Erythroblast (primary cell): Measurements from ENCODE around the gene CXXC1.
"Not testable (repeated sequence)": the region's sequence is repeated elsewhere in the genome, so short reads cannot be mapped to it uniquely, and the experiment has no call there.

Experiments
- DNase-seq, 2 experiments: peaks; one replicate each; lab custom pipeline; 2025; lab: John Stamatoyannopoulos, UW
- GATA1 ChIP-seq: IDR thresholded peaks from 2 replicates; pipeline ENCODE4 v1.6.1; 2011; ENCODE audit warnings: low read depth, mild to moderate bottlenecking, control low read depth, low read length, moderate library complexity
- POLR2A ChIP-seq: IDR thresholded peaks from 2 replicates; pipeline ENCODE4 v1.6.1; 2011; ENCODE audit warnings: mild to moderate bottlenecking, low read length

CXXC1 gene

DNA sequence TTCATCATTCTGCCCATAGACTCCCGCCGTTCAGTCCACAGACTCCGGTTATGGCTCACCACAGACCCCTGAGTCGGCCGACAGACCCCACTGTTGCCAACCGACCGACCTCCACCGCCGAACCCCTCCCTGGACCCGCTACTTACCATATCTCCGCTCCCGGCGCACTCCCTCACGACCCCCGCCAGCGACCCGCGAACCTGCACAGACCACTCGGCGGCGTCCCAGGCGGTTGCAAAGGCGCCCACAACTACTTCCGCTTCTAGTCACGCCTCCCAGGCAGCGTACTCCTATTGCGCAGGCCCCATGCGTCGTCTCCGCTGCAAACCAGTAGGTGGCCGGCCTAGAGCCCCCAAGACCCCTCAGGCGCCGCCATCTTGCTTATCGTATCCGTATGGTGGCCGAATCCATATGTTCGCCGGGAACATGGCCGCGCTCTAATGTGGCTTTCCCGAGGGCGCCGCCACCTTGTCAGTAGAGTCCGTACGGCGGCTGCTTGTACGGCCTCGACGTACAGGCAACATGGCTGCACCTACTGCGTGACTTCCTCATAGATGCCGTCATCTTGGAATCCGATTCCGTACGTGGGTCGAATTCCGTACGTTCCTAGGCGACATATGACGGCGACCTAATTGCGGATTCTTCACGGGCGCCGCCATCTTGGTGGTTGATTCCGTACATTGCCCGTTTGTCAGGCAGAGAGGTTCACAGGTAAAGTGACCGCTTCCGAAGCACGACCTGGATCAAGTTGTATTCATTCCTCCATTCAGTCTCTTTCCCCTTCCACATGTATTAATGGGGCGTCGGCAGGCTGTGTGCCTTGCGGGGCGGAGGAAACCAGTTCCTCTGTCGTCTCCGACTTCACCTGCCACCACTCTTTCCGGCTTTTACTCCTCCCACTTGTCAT lies at the start of gene CXXC1:
CXXC1 (minus strand) TSS at position 252 of the 907 bp plus-strand sequence; CDS start at position 149, 103 bp downstream.
- peak; percentile 100 for DNase-seq
- TF ChIP-seq POLR2A: peak; percentile 73
- TF ChIP-seq GATA1: no peak

DNA sequence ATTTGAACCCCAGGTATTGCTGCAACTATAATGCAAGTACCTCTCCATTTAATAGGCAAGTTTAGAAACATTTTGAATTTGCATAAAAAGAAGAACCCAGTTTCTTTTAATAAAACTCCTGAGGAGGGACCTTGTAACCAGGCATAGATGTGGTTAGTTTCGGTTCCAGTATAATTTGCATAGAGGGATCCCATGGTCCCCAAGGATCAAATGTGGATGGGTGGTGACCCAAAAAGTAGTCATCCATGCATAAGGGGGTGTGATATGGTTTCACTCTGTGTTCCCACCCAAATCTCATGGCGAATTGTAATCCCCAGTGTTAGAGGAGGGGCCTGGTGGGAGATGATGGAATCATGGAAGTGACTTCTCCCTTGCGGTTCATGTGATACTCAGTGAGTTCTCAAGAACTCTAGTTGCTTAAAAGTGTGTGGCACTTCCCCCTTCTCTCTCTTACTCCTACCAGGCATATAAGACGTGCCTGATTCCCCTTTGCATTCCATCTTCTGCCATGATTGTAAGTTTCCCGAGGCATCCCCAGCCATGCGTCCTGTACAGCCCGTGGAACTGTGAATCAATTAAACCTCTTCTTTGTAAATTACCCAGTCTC lies 47.2 kb upstream of the CXXC1 start:
- no peak for DNase-seq
- TF ChIP-seq POLR2A (no peak), GATA1 (no peak)

- no peak for TF ChIP-seq POLR2A
- no peak for TF ChIP-seq GATA1
- DNase-seq: no peak
These were observed 44.2 kb upstream of the CXXC1 start for GRCh38 chr18:50331691-50332090.

DNA sequence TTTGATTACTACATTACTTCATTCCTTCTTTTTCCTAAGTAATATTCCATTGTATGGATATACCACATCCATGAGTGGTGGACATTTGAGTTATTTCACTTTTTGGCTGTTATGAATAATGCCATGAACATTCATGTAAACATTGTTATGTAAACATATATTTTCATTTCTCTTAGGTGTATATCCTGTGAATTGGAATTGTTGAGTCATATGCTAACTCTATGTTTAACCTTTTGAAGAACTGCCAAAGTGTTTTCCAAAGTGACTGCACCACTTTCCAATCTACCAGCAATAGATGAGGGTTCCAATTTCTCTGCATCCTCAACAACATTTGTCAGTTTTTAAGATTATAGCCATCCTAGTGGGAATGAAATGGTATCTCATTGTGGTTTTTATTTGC lies 42.7 kb upstream of the CXXC1 start:
- no peak for DNase-seq

DNA sequence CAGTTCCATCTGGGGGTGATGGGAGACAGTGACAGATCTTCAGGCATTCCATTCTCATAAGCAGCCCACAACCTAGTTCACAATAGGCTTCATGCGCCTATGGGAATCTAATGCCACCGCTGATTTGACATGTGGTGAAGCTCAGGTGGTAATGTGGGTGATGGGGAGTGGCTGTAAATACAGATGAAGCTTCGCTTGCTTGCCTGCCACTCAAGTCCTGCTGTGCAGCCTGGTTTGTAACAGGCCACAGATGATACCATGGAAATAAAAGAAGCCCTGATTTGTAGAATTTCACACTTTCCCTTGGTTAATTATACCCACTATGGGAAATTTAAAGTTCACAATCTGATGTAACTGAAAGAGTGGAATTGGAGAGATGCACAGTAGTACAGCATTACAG lies 40.5 kb upstream of the CXXC1 start:
- TF ChIP-seq POLR2A: no peak
- TF ChIP-seq GATA1: no peak
- no peak for DNase-seq

More for the DNA sequence above, 42.7 kb upstream of the CXXC1 start:
- TF ChIP-seq POLR2A (no peak), GATA1 (no peak)

- TF ChIP-seq GATA1: no peak
- TF ChIP-seq POLR2A: no peak
- no peak for DNase-seq
These were observed 33.2 kb upstream of the CXXC1 start for GRCh38 chr18:50320719-50321118.

GRCh38 chr18:50315100-50315871 lies 27.8 kb upstream of the CXXC1 start:
- no peak for DNase-seq
- no peak for TF ChIP-seq GATA1
- no peak for TF ChIP-seq POLR2A

- DNase-seq: no peak
- TF ChIP-seq POLR2A (no peak), GATA1 (no peak)
These were observed 26.5 kb upstream of the CXXC1 start for GRCh38 chr18:50313873-50314460.

GRCh38 chr18:50313031-50313607 lies 25.6 kb upstream of the CXXC1 start:
- no peak for DNase-seq

GRCh38 chr18:50312296-50313030 lies 25.0 kb upstream of the CXXC1 start:
- TF ChIP-seq GATA1 (no peak), POLR2A (no peak)
- DNase-seq: no peak

More at GRCh38 chr18:50313031-50313607, 25.6 kb upstream of the CXXC1 start:
- no peak for TF ChIP-seq POLR2A
- TF ChIP-seq GATA1: no peak

DNA sequence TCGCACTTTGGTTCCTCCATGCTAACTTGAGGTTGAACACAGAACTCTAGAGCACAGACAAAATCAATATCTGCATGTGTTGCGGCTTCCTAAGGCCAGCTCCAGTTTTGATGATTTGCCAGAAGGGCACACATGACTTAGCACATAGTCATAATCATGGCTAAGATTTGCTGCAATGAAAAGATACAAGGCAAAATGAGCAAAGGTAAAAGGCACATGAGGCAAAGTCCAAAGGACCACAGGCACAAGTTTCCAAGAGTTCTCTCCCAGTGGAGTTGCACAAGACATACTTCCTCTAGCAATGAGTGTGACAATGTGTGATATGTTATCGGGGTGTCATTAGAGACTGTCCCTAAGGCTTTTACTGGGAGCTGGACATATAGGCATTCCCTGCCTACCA lies 24.2 kb upstream of the CXXC1 start:
- DNase-seq: no peak
- TF ChIP-seq POLR2A (no peak), GATA1 (no peak)

DNA sequence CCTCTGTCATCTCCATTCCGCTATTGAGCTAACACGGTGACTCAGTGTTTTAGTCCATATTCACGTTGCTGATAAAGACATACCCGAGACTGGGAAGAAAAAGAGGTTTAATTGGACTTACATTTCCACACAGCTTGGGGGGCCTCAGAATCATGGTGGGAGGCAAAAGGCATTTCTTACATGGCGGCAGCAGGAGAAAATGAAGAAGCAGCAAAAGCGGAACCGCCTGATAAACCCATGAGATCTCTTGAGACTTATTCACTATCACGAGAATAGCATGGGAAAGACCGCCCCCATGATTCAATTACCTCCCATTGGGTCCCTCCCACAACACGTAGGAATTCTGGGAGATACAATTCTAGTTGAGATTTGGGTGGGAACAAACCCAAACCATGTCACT lies 22.6 kb upstream of the CXXC1 start:
- no peak for DNase-seq
- TF ChIP-seq GATA1: no peak
- no peak for TF ChIP-seq POLR2A

DNA sequence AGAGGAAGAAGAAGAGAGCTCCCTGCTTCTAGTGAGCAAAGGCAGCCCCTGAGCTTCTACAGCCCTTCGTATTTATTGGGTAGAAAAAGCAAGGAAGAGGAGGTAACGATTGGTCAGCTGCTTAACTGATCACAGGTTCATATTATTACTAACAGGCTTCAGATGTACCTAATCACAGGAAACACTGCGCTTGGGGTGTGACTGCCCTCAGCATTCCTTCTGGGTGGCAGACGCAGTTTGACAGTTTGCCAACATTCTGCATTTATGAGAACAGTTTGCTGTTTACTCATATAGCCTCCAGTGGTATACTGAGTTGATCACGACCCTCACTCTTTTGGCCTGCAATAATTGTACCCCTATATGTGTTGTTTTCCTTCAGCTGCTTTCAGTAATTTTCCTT lies 21.4 kb upstream of the CXXC1 start:
- not testable (repeated sequence) for DNase-seq
